Coronary artery (tissue), 2 donors: ENCODE results near the gene MGP.

Experiments
- DNase-seq: peaks from one replicate; pipeline ENCODE4 v3.0.0-alpha.2; 2017; ENCODE audit warnings: low spot score
- H3K27ac ChIP-seq, 2 donors: fragments of 200-600 bp; sonication (generic); one replicate each; pipeline ENCODE4 v1.5.1; 2016 to 2019
- H3K4me3 ChIP-seq: fragments of 200-600 bp; sonication (generic); 2 replicates; pipeline ENCODE4 v1.5.1; 2016; ENCODE audit warnings: mild to moderate bottlenecking, moderate library complexity
- TF ChIP-seq, protein P1 (sequence below): fragments of 200-600 bp; sonication (generic); IDR thresholded peaks from one replicate; pipeline ENCODE4 v1.5.1; 2019; ENCODE audit warnings: antibody characterized with exemption

Gene MGP

DNA sequence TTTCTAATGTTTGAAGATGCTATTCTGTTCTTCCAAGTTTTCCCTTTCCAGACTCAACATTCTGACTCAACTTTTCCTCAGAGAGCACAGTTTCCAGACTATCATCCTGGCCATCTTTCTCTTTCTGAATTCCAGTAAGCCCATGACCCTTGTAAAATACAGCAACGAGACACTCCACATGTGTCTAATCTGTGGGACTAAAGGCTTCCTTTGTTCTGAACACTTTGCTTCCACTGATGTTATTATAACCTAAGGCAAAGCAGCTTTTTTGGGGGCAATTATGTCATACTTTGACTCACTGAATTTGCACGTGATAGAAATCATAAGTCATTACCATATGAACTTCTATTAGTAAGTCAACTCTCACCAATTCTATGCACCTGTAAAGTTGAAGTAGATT is 36.0 kb downstream of the MGP start:
- DNase-seq, result no peak
- TF ChIP-seq, protein P1, sequence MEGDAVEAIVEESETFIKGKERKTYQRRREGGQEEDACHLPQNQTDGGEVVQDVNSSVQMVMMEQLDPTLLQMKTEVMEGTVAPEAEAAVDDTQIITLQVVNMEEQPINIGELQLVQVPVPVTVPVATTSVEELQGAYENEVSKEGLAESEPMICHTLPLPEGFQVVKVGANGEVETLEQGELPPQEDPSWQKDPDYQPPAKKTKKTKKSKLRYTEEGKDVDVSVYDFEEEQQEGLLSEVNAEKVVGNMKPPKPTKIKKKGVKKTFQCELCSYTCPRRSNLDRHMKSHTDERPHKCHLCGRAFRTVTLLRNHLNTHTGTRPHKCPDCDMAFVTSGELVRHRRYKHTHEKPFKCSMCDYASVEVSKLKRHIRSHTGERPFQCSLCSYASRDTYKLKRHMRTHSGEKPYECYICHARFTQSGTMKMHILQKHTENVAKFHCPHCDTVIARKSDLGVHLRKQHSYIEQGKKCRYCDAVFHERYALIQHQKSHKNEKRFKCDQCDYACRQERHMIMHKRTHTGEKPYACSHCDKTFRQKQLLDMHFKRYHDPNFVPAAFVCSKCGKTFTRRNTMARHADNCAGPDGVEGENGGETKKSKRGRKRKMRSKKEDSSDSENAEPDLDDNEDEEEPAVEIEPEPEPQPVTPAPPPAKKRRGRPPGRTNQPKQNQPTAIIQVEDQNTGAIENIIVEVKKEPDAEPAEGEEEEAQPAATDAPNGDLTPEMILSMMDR, result no peak
- peak overlapping the region; percentile 28 to 62 for H3K27ac ChIP-seq
- H3K4me3 ChIP-seq, result no peak overlapping the region

DNA sequence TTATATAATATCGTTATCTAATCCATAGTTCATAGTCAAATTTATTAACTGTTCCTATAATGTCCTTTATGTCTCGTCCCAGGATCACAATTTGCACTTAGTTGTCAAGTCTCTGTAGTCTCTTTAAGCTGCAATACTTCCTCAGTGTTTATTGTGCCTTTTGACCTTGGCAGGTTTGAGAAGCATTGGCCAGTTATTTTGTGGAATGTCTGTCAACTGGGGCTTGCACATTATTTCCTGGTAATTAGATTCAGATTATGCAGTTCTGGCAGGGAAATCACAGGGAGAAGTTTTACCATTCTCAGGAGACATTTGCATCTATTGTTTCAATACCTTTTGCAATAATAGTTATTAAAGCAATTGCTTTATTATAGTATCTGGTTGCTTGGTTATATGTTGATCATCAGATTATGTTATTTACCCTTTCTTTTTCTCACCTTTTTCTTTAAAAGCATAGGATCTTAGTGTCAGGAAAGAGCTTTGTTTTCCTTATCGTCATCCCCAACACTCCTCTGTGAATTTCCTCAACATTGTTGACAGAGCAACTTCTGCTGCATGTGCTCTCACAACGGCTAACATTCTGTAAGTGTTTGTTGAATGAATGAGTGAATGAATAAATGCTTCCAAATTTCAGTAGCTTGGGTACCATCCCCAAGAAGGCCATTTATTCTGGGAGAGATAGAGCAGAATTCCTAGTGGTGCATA is 38.6 kb downstream of the MGP start:
- no peak overlapping the region for H3K4me3 ChIP-seq
- TF ChIP-seq, protein P1, result no peak
- no peak for DNase-seq
- peak overlapping the region in 1 of 2 donors; percentile 47 for H3K27ac ChIP-seq

DNA sequence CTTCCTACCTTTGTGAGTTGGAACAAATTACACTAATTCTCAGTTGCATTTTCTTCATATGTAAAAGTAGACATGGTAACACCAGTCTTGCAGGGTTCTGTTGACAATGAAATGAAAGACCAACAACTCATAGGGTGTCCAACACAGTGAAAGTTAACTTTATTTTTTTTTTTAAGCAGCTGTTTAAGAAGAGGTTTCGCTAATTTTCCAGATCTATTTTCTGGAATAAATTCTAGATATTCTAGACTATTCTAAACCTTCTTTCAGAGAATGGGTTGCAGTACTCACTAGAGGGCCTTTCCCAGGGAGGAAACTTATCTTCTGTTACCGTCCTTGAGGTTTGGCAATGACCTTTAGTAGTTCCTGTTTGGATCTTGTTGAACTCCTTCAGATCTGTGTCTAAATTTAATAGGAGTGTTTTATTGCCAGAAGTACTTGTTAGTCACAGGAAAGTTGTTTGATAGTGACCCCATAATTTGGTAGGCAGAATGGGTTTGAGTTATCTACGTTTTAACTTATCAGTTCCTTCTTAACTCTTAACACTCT is 39.5 kb downstream of the MGP start:
- TF ChIP-seq, protein P1, result no peak
- no peak for DNase-seq
- peak overlapping the region in 1 of 2 donors; percentile 64 for H3K27ac ChIP-seq
- H3K4me3 ChIP-seq, result no peak overlapping the region

DNA sequence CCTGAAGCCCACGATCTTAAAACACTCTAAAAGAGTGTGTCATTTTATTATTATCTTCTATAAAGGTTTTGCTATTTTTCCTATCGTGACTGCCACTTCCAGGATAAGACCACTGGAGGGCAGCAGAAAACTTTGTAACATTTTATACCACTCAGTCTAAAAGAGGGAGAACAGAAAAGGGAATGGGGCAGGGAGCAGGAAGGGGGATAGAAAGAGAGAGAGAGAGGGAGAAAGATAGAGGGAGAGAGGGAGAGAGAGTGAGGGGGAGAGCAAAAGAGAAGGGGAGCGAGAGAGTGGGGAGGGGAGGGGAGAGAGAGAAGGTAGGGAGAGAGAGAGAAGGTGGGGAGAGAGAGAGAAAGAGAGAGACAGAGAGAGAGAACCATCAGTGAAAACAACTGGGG is 40.3 kb downstream of the MGP start:
- peak overlapping the region in 1 of 2 donors; percentile 28 for H3K27ac ChIP-seq
- H3K4me3 ChIP-seq, result no peak overlapping the region
- TF ChIP-seq, protein P1, result peak; percentile 69
- no peak for DNase-seq

DNA sequence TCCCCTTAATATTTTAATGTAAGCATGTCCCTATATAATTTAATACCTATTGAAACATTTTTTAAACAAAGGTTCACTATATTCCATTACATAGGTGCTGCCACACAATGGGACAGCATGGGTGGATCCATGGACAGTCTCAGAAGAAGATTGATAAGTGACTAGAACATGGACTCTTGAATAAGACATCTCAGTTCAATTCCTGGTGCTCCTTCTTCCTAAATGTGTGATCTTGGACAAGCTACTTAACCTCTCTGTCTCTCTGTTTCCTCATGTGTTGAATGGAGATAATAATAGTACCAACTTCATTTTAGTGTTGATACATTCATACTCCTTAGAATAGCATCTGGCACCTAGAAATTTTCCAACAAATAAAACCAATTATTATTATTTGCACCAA is 41.3 kb downstream of the MGP start:
- TF ChIP-seq, protein P1, result no peak
- Histone ChIP-seq H3K4me3 (no peak overlapping the region), H3K27ac (peak overlapping the region in 1 of 2 donors; percentile 13)
- no peak for DNase-seq

DNA sequence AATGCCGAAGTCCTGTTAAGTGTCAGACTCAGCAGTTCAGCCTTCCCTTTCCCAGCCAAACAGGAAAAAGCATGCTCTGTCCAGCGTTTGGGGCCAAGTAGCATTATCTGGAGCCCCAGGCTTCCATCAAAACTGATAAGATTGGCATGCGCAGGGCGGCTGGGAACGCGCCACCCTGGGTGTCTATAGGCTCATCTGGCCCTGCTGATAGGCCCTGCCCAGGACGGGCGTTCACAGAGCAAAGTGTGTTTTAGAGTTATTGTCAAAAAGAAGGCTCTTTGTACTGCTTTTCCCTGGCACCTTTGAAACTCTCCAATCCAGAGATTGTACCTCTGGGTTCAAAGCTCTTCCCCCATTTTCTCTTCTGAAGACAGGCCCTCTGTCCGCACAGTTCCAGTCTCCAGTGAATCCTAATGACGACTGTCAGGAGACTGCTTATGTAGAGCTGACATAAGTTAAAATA is 42.2 kb downstream of the MGP start, which contains the start of gene ART4:
ART4 (minus strand) TSS at position 102 of the 463 bp plus-strand sequence. CDS start 413 bp downstream, outside the sequence.
- Histone ChIP-seq H3K27ac (peak within 1 kb of the TSS; percentile 89 to 90), H3K4me3 (peak within 1 kb of the TSS; percentile 59)
- TF ChIP-seq, protein P1, result no peak
- no peak for DNase-seq

DNA sequence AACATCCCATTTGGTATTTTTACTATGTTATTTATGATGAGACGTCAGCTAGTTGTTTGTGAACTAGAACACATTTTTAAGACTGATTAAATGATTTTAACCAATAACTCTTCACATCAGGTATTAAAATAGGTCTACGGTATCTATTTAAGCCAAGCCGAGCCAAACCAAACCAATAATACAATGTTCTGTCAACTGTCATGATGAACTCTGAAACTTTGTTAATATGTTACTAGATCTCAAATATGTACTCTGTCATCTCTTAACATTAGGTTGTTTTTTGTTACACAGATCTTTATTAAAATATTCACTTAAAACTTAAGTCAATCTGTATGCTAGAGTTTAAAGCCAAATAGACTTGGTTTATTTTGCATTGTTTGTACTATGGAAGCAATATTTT is 43.3 kb downstream of the MGP start:
- TF ChIP-seq, protein P1, result no peak
- Histone ChIP-seq H3K4me3 (peak overlapping the region; percentile 59), H3K27ac (peak overlapping the region; percentile 89 to 90)
- DNase-seq, result no peak
